ENCODE data around the gene AASDHPPT. TPM values are rescaled to one million over a fixed set of nuclear protein-coding genes. Genes with fewer than 3 reads are reported as not detected.

The AASDHPPT gene
- polyA plus RNA-seq, 1 donor from 2014 or later: 322 TPM

DNA sequence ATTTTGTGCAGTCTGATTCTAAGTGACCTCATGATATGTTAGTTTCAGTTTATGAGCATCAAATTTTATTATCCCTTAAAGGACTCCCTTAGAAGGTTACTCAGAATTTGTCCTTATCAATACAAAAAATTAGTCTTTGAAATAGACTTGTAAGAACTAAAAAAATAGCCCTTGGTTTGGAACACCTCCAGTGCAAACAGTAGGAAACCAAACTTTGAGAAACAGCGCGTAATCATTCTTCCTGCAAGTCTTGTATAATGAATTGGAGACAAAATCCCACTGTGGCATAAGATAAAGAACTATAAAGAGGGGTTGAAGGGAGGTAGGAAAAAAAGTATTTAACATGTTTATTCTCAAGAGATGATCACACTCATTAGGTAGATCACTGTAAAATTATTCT is 44.6 kb upstream of the AASDHPPT start:
- H3K9me2 ChIP-seq (ENCODE audit: insufficient read depth, low read length): no peaks in the 10 kb centered on the region
- no peak overlapping the region for H3K9ac ChIP-seq (ENCODE audit: low read length)
- no peaks in the 10 kb centered on the region for H3F3A ChIP-seq (ENCODE audit: insufficient read depth, low read length, poor library complexity, severe bottlenecking)
- no peaks in the 10 kb centered on the region for H3K9me3 ChIP-seq (ENCODE audit: low read length)
- no peak overlapping the region for H3K4me2 ChIP-seq (ENCODE audit: low read length)
- TF ChIP-seq, protein P1, sequence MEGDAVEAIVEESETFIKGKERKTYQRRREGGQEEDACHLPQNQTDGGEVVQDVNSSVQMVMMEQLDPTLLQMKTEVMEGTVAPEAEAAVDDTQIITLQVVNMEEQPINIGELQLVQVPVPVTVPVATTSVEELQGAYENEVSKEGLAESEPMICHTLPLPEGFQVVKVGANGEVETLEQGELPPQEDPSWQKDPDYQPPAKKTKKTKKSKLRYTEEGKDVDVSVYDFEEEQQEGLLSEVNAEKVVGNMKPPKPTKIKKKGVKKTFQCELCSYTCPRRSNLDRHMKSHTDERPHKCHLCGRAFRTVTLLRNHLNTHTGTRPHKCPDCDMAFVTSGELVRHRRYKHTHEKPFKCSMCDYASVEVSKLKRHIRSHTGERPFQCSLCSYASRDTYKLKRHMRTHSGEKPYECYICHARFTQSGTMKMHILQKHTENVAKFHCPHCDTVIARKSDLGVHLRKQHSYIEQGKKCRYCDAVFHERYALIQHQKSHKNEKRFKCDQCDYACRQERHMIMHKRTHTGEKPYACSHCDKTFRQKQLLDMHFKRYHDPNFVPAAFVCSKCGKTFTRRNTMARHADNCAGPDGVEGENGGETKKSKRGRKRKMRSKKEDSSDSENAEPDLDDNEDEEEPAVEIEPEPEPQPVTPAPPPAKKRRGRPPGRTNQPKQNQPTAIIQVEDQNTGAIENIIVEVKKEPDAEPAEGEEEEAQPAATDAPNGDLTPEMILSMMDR (IDR thresholded peaks at IDR 0.05; ENCODE audit: poor library complexity, severe bottlenecking): no peak
- TF ChIP-seq, protein P2, sequence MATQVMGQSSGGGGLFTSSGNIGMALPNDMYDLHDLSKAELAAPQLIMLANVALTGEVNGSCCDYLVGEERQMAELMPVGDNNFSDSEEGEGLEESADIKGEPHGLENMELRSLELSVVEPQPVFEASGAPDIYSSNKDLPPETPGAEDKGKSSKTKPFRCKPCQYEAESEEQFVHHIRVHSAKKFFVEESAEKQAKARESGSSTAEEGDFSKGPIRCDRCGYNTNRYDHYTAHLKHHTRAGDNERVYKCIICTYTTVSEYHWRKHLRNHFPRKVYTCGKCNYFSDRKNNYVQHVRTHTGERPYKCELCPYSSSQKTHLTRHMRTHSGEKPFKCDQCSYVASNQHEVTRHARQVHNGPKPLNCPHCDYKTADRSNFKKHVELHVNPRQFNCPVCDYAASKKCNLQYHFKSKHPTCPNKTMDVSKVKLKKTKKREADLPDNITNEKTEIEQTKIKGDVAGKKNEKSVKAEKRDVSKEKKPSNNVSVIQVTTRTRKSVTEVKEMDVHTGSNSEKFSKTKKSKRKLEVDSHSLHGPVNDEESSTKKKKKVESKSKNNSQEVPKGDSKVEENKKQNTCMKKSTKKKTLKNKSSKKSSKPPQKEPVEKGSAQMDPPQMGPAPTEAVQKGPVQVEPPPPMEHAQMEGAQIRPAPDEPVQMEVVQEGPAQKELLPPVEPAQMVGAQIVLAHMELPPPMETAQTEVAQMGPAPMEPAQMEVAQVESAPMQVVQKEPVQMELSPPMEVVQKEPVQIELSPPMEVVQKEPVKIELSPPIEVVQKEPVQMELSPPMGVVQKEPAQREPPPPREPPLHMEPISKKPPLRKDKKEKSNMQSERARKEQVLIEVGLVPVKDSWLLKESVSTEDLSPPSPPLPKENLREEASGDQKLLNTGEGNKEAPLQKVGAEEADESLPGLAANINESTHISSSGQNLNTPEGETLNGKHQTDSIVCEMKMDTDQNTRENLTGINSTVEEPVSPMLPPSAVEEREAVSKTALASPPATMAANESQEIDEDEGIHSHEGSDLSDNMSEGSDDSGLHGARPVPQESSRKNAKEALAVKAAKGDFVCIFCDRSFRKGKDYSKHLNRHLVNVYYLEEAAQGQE (IDR thresholded peaks at IDR 0.05; ENCODE audit: borderline replicate concordance): no peak
- TF ChIP-seq TAF1 (IDR thresholded peaks at IDR 0.05; ENCODE audit: low read depth) (no peak), EZH2 (IDR thresholded peaks at IDR 0.05; ENCODE audit: borderline replicate concordance, insufficient read depth, low read length, poor library complexity, severe bottlenecking) (no peak), EP300 (conservative IDR thresholded peaks at IDR 0.05; ENCODE audit: poor library complexity, severe bottlenecking) (no peak), SMC3 (conservative IDR thresholded peaks at IDR 0.05; ENCODE audit: poor library complexity) (no peak), POLR2AphosphoS5 (IDR thresholded peaks at IDR 0.05) (no peak), RAD21 (conservative IDR thresholded peaks at IDR 0.05) (no peak)
- H3K79me2 ChIP-seq (replicated peaks; ENCODE audit: insufficient read depth, low read length): no peaks in the 10 kb centered on the region
- H3K27me3 ChIP-seq (ENCODE audit: insufficient read depth, low read depth, low read length): no peaks in the 10 kb centered on the region
- no peak overlapping the region for H2AFZ ChIP-seq (ENCODE audit: low read depth, low read length)
- H4K20me1 ChIP-seq (ENCODE audit: insufficient read depth): no peaks in the 10 kb centered on the region
- H3K4me3 ChIP-seq (ENCODE audit: low read length): no peak overlapping the region
- H3K36me3 ChIP-seq (ENCODE audit: insufficient read depth, low read length): no peaks in the 10 kb centered on the region
- no peak overlapping the region for H3K27ac ChIP-seq (ENCODE audit: low read length)

DNA sequence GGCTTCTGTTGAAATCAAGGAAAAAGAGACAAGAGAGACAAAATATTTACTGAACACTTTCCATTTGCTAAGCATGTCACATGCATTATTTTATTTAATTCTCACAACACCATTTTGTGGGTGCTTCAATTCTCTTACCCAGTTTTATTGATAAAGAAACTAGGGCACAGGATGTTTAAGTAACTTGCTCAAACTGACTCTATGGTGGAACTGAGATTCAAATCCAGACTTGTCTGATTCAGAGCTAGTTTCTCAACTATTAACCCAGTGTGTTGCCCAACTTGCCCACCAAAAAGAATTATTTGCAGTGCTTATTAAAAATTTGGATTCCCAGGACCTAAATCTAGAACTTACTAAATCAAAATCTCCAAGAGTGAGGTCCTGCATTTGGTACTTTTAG is 33.9 kb upstream of the AASDHPPT start:
- Histone ChIP-seq H2AFZ (ENCODE audit: low read depth, low read length) (no peak overlapping the region), H3K9ac (ENCODE audit: low read length) (no peak overlapping the region), H3K4me3 (ENCODE audit: low read length) (no peak overlapping the region), H3K27me3 (ENCODE audit: insufficient read depth, low read depth, low read length) (no peaks in the 10 kb centered on the region), H3F3A (ENCODE audit: insufficient read depth, low read length, poor library complexity, severe bottlenecking) (no peaks in the 10 kb centered on the region), H3K9me2 (ENCODE audit: insufficient read depth, low read length) (no peaks in the 10 kb centered on the region), H3K4me2 (ENCODE audit: low read length) (no peak overlapping the region), H4K20me1 (ENCODE audit: insufficient read depth) (no peaks in the 10 kb centered on the region), H3K79me2 (replicated peaks; ENCODE audit: insufficient read depth, low read length) (no peaks in the 10 kb centered on the region), H3K36me3 (ENCODE audit: insufficient read depth, low read length) (no peaks in the 10 kb centered on the region), H3K27ac (ENCODE audit: low read length) (no peak overlapping the region), H3K9me3 (ENCODE audit: low read length) (no peaks in the 10 kb centered on the region)
- TF ChIP-seq EP300 (conservative IDR thresholded peaks at IDR 0.05; ENCODE audit: poor library complexity, severe bottlenecking) (no peak), RAD21 (conservative IDR thresholded peaks at IDR 0.05) (no peak), MXI1 (conservative IDR thresholded peaks at IDR 0.05; ENCODE audit: poor library complexity, severe bottlenecking) (no peak), SMC3 (conservative IDR thresholded peaks at IDR 0.05; ENCODE audit: poor library complexity) (no peak), EZH2 (IDR thresholded peaks at IDR 0.05; ENCODE audit: borderline replicate concordance, insufficient read depth, low read length, poor library complexity, severe bottlenecking) (no peak), POLR2AphosphoS5 (IDR thresholded peaks at IDR 0.05) (no peak), TAF1 (IDR thresholded peaks at IDR 0.05; ENCODE audit: low read depth) (no peak)
- TF ChIP-seq, protein P1 (IDR thresholded peaks at IDR 0.05; ENCODE audit: poor library complexity, severe bottlenecking): no peak
- TF ChIP-seq, protein P2 (IDR thresholded peaks at IDR 0.05; ENCODE audit: borderline replicate concordance): no peak

All from neural cell (in vitro differentiated cells).